ENCODE measurements around the gene PPA1. TPM values are rescaled to one million over a fixed set of nuclear protein-coding genes. Genes with fewer than 3 reads are reported as not detected.
A peak's percentile ranks its signal among the peaks of the same experiment; 100 is the strongest.

Gene PPA1
- total RNA-seq, result 116 TPM
- 67.4 TPM for polyA plus RNA-seq

DNA sequence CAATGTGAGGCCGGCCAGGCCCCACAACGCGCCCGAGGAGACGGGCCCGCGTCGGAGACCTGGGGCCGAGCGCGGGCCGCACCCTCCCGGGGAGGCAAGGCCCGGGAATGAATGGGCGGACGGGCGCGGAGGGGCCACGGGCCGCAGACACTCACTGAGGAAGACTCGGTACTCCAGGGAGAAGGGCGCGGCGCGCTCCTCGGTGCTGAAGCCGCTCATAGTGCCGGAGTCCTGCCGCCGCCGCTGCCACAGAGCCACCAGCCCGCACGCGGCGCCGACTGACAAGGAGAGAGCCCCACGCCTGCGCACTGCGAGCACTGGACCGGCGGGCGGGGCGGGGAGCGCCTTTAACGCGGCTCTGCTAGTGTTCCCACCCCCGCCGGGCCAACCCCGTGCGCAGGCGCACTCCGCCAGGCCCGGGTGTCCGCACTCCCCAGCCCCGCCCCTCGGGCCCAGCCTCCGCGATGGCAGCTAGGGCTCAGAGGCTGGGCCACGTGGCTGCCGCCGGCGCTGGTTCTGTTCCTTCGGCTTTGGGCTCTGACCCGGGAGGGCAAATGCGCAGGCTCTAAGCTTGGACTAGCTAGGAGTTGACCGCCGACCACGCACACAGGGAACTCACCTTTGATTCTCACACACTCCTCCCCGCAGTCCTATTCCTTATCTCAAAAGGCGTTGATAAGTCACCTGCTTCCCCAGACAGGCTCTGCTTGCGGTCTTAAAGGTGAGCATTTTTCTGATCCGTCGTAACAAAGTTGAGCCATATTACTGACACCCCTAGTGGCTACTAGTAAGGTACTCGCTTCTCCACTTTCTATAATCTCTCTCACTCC lies at the start of gene PPA1:
Gene PPA1 (minus strand): TSS at position 321 of the 830 bp plus-strand sequence. CDS start 102 bp downstream, at position 219.
- under 1% methylated on average over 74 of the region's 74 CpGs for WGBS
- H3K4me3 ChIP-seq (ENCODE audit: low read depth, low read length), result peak within 1 kb of the TSS; percentile 75
- H3K36me3 ChIP-seq (ENCODE audit: insufficient read depth), result no peaks in the 10 kb centered on the region
- H3K27ac ChIP-seq (ENCODE audit: low read depth), result peak within 1 kb of the TSS; percentile 72
- no peaks in the 10 kb centered on the region for H3K4me1 ChIP-seq (ENCODE audit: insufficient read depth)
- DNase-seq (ENCODE audit: extremely low spot score), result peak; percentile 86

DNA sequence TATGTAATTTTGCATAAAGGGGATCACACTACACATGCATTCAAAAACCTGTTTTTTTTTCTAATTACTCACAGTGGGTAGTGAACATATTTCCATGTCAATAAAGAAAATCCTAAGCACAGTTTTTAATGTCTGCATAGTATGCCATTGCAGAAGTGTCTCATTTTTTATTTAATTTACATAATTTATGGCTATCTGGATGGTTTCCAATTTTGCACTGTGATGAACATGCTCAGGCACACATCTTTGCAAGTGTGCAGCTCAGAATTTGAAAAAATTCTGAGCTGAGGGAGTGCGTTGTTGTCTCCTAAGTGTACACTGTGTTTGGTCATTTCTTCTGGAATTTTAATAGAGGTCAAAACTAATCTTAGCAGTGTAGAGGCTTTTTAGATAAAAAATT lies 48.4 kb upstream of the PPA1 start:
- no peak overlapping the region for H3K27ac ChIP-seq (ENCODE audit: low read depth)
- no peak for DNase-seq (ENCODE audit: extremely low spot score)
- H3K36me3 ChIP-seq (ENCODE audit: insufficient read depth), result no peaks in the 10 kb centered on the region
- no peaks in the 10 kb centered on the region for H3K4me1 ChIP-seq (ENCODE audit: insufficient read depth)
- H3K4me3 ChIP-seq (ENCODE audit: low read depth, low read length), result no peak overlapping the region
- 41% methylated on average over 1 of the region's 1 CpG for WGBS

DNA sequence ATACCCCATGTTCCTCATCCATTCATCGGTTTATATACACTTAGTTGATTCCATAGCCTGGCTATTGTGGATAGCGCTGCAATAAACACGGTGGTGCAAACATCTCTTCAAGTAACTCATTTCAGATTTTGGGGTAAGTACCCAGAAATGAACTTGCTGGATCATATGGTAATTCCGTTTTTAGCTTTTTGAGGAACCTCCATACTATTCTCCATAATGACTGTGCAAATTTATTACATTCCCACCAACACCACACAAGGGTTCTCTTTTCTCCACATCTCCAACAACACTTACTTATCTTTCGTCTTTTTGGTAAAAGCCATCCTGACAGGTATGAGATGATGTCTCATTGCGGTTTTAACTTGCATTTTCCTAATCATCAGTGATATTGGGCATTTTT lies 46.9 kb upstream of the PPA1 start:
- Histone ChIP-seq H3K36me3 (ENCODE audit: insufficient read depth) (no peaks in the 10 kb centered on the region), H3K4me1 (ENCODE audit: insufficient read depth) (no peaks in the 10 kb centered on the region), H3K27ac (ENCODE audit: low read depth) (no peak overlapping the region), H3K4me3 (ENCODE audit: low read depth, low read length) (no peak overlapping the region)
- 91% methylated on average over 6 of the region's 6 CpGs for WGBS
- DNase-seq (ENCODE audit: extremely low spot score), result no peak

DNA sequence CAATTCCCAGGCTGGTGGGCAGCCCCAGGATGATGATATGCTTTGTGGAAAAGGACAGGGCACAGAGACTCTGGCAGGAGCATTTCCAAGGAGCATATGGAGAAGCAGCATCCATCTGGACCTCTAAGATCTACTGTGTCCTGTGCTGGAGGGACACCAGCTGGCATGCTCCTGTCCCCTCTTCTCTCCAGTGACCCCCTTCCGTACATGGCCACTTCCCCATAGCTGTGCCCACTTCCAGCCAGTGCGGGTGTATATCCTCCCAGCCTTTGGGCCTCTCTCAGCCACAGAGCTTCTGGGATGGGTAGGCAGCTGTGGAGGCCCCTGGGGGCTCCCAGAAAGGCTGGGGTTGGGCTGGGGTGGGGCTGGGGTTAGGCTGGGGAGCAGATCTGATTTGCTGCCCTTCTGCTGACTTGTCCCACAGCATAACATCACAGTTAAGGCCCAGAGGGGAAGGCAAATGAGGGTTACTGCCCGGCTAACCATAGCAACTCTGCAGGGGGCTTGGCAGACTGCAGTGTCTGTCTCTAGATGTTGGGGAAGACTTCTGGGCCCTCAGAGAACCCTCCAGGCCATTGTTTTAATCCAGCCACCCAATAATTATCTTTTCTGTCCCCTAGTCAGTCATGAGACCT lies 44.3 kb upstream of the PPA1 start:
- no peaks in the 10 kb centered on the region for H3K4me1 ChIP-seq (ENCODE audit: insufficient read depth)
- no peak overlapping the region for H3K4me3 ChIP-seq (ENCODE audit: low read depth, low read length)
- no peak for DNase-seq (ENCODE audit: extremely low spot score)
- no peaks in the 10 kb centered on the region for H3K36me3 ChIP-seq (ENCODE audit: insufficient read depth)
- WGBS, result 79% methylated on average over 3 of the region's 3 CpGs
- no peak overlapping the region for H3K27ac ChIP-seq (ENCODE audit: low read depth)

DNA sequence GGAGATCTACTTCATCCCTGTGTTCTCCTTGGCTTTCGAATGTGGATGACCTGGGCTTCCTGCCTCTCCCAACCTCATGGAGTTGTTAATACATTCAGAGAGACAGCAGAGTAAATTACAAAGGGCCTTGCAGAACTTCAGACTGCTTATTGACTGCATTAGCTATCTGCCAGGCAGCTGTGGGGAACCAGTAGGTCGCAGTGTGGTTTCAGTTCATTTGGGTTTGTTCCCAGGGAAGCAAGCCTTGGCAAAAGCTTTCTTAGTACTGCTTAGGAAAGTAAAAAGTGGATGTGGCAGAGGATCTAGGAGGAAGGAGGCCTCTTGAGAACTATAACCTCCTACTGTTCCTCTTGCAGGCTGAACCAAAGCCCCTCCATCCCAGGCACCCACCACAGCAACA lies 41.4 kb upstream of the PPA1 start:
- DNase-seq (ENCODE audit: extremely low spot score), result no peak

DNA sequence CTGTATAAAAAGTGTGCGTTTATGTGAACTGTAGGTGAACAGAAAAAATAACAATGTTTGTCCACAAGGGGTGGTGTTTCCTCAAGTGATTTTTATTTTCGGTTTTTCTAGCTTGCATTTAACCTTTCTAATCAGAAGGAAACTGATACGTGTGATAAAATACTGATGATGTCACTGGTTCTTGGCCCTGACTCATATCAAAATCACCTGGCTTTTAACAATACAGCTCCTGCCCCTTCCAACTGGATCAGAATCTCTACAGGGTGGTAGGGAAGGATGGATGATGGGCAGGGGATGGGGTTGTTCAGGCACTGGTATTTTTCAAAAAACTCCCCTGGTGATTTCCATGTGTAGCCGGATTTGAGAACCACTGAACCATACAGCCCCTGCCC lies 39.7 kb upstream of the PPA1 start:
- Histone ChIP-seq H3K36me3 (ENCODE audit: insufficient read depth) (no peaks in the 10 kb centered on the region), H3K4me3 (ENCODE audit: low read depth, low read length) (no peak overlapping the region), H3K27ac (ENCODE audit: low read depth) (no peak overlapping the region), H3K4me1 (ENCODE audit: insufficient read depth) (no peaks in the 10 kb centered on the region)
- 24% methylated on average over 4 of the region's 4 CpGs for WGBS
- DNase-seq (ENCODE audit: extremely low spot score), result no peak

More for the DNA sequence above, 41.4 kb upstream of the PPA1 start:
- Histone ChIP-seq H3K27ac (ENCODE audit: low read depth) (no peak overlapping the region), H3K4me3 (ENCODE audit: low read depth, low read length) (no peak overlapping the region), H3K4me1 (ENCODE audit: insufficient read depth) (no peaks in the 10 kb centered on the region), H3K36me3 (ENCODE audit: insufficient read depth) (no peaks in the 10 kb centered on the region)
- 74% methylated on average over 2 of the region's 2 CpGs for WGBS

DNA sequence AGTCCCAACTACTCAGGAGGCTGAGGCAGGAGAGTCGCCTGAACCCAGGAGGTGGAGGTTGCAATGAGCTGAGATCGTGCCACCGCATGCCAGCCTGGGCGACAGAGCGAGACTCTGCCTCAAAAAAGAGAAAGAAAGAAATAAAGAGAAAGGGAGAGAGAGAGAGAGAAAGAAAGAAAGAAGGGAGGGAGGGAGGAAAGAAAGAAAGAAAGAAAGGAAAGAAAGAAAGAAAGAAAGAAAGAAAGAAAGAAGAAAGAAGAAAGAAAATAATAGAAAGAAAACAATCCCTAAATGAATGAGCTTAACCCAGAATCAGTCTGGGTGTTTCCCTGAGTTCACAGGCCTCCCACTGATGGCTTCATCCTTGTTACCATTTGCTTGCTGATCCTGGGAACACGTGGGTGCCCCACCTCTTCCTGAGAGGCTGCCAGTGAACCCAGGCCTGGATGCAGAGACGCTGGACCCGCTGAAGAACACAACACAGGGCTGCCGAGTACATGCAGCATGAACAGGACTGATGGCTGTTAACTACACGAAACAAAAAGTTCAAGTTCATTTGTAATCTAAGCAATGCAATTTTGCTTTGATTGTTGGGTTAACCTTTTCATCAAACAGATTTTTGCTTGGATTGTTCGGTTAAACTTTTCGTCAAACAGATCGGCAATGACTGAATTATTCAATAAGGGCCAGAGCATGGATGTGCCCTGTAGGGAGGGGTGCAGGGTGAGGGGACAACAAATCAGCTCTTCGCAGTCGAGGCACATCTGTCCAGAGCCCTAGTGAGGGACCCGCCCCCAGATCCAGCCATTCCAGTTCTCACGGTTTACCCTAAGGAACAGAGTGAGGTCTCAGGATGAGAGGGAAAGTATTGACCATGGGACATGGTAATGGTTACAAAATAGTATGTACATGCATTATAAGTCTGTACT lies 39.0 kb upstream of the PPA1 start:
- DNase-seq (ENCODE audit: extremely low spot score), result no peak
- Histone ChIP-seq H3K4me3 (ENCODE audit: low read depth, low read length) (no peak overlapping the region), H3K36me3 (ENCODE audit: insufficient read depth) (no peaks in the 10 kb centered on the region), H3K27ac (ENCODE audit: low read depth) (no peak overlapping the region), H3K4me1 (ENCODE audit: insufficient read depth) (no peaks in the 10 kb centered on the region)
- WGBS, result 74% methylated on average over 17 of the region's 17 CpGs

DNA sequence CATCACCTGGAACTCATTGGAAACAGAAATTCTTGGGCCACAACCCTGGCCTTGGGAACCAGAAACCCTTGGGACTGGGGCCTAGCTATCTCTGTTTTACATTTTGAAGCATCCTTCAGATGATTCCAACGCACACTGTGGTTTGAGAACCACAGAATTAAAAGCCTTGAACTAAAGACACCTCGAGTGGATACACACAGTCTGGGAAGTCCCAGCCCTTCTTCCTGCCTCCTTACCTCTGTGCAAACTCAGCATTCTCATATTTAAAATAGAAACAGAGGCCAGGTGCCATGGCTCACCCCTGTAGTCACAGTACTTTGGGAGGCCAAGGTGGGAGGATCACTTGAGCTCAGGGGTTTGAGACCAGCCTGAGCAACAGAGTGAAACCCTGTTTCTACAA lies 37.7 kb upstream of the PPA1 start:
- H3K4me3 ChIP-seq (ENCODE audit: low read depth, low read length), result no peak overlapping the region
- WGBS, result 86% methylated on average over 2 of the region's 2 CpGs
- no peaks in the 10 kb centered on the region for H3K36me3 ChIP-seq (ENCODE audit: insufficient read depth)
- no peak overlapping the region for H3K27ac ChIP-seq (ENCODE audit: low read depth)
- DNase-seq (ENCODE audit: extremely low spot score), result no peak
- H3K4me1 ChIP-seq (ENCODE audit: insufficient read depth), result no peaks in the 10 kb centered on the region

DNA sequence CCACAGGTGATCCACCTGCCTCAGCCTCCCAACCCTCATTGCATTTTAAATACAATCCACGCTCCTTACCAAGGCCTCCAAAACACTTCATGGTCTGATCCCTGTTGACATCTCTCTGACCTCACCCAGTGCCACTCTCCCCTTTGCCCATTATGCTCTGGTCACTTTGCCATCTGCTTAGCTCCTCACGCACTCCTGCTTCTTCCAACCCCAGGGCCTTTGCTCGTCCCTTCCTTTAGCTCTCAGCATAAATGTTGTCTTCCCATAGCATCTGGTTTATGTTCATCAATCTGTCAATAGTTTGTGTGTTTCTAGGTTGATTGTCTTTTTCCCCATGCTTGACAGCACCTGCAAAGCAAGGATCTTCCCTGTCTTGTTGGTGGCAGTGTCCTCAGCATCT lies 36.5 kb upstream of the PPA1 start:
- Histone ChIP-seq H3K4me3 (ENCODE audit: low read depth, low read length) (no peak overlapping the region), H3K27ac (ENCODE audit: low read depth) (no peak overlapping the region), H3K4me1 (ENCODE audit: insufficient read depth) (no peaks in the 10 kb centered on the region), H3K36me3 (ENCODE audit: insufficient read depth) (no peaks in the 10 kb centered on the region)
- DNase-seq (ENCODE audit: extremely low spot score), result no peak
- WGBS, result 94% methylated on average over 3 of the region's 3 CpGs

DNA sequence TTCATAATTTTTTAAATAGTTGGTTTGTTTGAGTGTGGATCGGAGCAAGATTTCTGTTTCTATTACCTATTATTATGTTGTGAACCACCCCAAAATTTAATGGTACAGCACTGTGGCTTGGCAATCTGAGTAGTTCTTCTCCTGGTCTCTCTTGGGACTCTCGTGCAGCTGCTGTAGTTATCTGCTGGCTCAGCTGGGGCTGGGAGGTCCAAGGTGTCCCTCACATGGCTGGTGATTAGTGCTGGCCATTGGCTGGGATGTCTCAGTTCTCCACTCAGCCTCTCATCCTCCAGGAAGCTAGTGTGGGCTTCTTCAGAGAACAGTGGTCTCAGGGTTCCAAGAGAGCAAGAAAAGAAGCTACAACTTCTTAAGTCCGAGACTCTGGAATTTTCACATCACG lies 35.1 kb upstream of the PPA1 start:
- 79% methylated on average over 4 of the region's 4 CpGs for WGBS
- Histone ChIP-seq H3K27ac (ENCODE audit: low read depth) (no peak overlapping the region), H3K36me3 (ENCODE audit: insufficient read depth) (no peaks in the 10 kb centered on the region), H3K4me1 (ENCODE audit: insufficient read depth) (no peaks in the 10 kb centered on the region), H3K4me3 (ENCODE audit: low read depth, low read length) (no peak overlapping the region)
- no peak for DNase-seq (ENCODE audit: extremely low spot score)

DNA sequence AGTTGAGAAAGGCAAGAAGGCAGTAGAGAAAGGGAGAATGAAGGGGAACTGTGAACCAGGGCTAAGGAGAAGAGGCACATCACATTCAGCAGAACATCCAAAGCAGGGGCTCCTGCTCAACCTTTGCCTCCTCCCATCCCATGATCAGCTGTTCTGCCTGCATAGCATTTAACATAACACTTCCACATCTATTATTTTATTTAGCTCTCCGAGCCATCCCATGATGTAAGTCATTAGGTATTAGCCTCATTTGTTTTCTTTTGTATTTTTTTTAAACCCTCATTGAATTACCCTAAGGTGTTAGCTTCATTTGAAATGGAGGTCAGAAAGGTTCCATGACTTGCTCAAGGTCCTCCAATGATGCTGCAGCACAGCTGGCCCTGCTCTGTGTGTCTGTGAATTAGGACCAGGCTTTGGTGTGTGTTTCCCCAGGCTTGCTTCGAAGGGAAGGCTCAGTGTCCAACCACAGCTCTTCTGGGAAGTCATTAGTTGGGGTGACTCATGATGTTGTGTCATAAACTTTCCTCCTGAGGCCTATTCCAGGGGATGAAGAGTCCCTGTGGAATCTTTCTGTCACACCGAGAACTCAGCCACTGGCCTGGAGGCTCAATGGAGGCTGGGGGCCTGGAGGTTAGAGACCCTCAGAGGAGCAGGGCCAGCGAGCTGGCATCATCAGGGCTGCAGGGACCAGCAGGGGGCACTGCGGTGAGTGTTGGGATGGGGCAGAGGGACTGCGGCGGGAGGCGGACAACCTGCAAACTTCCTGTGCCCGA lies 34.1 kb upstream of the PPA1 start:
- WGBS, result 59% methylated on average over 9 of the region's 9 CpGs
- Histone ChIP-seq H3K27ac (ENCODE audit: low read depth) (no peak overlapping the region), H3K4me1 (ENCODE audit: insufficient read depth) (no peaks in the 10 kb centered on the region), H3K4me3 (ENCODE audit: low read depth, low read length) (no peak overlapping the region), H3K36me3 (ENCODE audit: insufficient read depth) (no peaks in the 10 kb centered on the region)
- no peak for DNase-seq (ENCODE audit: extremely low spot score)

DNA sequence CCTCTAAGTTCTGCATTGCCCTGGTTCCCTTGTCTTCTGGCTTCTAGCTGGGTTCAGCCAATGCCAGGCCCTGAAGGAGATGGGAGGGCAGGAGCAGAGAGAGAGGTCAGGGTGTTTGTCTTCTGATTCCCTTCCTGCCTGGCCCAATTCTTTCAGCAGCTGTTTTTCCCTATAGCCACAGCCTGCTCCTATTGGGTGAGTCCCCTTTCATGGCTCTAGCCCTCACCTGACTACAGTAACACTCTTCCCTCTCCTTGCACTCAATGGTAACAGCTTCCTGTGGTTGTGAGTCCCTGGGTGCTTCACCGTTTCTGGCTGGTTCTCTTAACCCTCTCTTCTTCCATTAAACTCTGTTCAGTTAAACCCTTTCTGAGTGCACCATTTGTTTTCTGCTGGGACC lies 33.5 kb upstream of the PPA1 start:
- Histone ChIP-seq H3K4me3 (ENCODE audit: low read depth, low read length) (no peak overlapping the region), H3K27ac (ENCODE audit: low read depth) (no peak overlapping the region), H3K36me3 (ENCODE audit: insufficient read depth) (no peaks in the 10 kb centered on the region), H3K4me1 (ENCODE audit: insufficient read depth) (no peaks in the 10 kb centered on the region)
- DNase-seq (ENCODE audit: extremely low spot score), result no peak
- WGBS, result 63% methylated on average over 1 of the region's 1 CpG

DNA sequence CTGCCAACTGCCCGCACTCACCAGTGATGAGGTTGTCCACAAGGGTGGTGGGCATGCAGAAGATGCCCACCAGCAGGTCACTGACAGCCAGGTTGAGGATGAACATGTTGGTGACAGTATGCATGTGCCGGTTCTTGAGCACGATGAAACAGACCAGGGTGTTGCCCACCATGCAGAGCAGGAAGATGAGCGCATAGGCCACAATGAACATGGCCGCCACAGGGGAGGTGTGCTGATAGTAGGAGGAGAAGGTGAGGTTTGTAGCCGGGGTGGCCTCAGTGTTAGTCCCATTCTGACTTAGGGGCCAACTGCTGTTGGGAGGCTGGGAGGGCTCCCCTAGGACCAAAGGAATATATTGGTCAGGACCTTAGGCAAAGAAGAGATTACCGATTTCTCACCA lies 32.8 kb upstream of the PPA1 start:
- Histone ChIP-seq H3K36me3 (ENCODE audit: insufficient read depth) (no peaks in the 10 kb centered on the region), H3K4me1 (ENCODE audit: insufficient read depth) (no peaks in the 10 kb centered on the region)
- 96% methylated on average over 7 of the region's 7 CpGs for WGBS

More for the DNA sequence above, 32.8 kb upstream of the PPA1 start:
- H3K4me3 ChIP-seq (ENCODE audit: low read depth, low read length), result no peak overlapping the region
- H3K27ac ChIP-seq (ENCODE audit: low read depth), result no peak overlapping the region
- no peak for DNase-seq (ENCODE audit: extremely low spot score)
